CD4-positive, alpha-beta T cell treated with Interleukin-2 at 100 ng/mL for 4 hours (primary cell): ENCODE measurements around the gene CUL2.
"Not testable (repeated sequence)": the region's sequence is repeated elsewhere in the genome, so short reads cannot be mapped to it uniquely, and the experiment has no call there.

Experiments
- DNase-seq: peaks from one replicate; pipeline ENCODE4 v3.0.0-alpha.2; 2020; ENCODE audit warnings: low spot score

CUL2 gene

DNA sequence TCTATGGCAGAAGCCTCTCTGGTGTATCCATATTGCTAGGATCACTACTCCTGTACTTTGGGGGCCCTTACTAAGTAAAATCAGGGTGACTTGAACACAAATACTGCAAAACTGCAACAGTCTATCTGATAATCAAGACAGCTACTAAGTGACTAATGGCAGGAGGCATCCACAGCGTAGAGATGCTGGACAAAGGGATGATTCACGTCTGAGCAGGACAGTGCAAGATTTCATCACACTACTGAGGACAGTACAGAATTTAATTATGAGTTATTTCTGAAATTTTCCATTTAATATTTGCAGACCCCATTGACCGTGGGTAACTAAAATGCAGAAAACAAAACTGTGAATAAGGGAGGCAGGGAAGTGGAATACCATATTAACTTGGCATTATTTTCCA is 10.4 kb downstream of the CUL2 start:
- DNase-seq = no peak

- DNase-seq = no peak
Observed at GRCh38 chr10:35079265-35079664, 10.9 kb downstream of the CUL2 start.

DNA sequence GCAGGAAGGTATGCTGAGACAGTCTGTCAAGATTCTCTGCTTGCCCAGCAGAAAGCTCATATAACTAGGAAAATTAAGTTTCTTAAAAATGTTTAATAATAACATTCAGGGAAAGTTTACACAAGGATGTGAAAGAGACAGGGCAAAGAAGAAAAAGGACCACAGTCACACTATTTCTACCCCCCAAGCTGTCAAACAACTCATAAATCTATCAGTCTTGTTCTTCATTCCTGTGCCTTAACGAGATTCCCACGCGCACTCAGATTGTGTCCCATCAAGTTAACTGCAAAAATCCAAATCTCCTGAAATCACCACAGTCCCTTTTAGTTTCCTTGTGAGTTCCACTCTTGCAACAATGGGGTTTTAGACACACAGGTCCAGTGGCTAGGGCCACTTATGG is 14.9 kb downstream of the CUL2 start:
- DNase-seq = no peak

- no peak for DNase-seq
Observed at GRCh38 chr10:35074266-35074665, 15.9 kb downstream of the CUL2 start.

GRCh38 chr10:35070521-35070920 is 19.6 kb downstream of the CUL2 start:
- DNase-seq = no peak

DNA sequence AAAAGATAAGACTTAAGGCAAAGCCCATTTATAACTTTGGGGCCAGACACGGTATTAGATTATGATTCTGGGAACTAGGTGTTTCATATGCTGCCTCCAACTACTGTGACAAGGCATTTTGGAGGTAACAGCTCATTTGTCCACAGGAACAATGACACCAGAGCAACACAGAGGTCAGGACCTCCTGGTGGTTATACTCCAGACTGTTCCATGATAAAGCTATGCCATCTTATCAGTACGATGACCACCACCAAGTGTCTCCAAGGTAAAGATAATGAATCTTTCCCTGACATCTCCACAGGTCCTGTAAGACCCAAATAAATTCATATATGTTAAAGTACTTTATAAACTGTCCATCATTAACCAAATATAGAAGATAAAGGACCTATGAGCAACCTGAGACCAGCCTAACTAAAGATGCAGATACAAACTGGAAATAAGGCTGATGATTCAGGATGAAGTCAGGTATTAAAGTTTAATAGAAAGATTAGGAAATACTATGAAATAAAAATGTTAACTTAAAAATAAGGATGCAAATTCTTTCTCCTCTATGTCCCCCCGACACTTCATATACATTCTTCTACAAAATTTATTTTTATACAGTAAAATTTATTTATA is 26.2 kb downstream of the CUL2 start:
- DNase-seq = no peak

GRCh38 chr10:35059481-35059880 is 30.7 kb downstream of the CUL2 start:
- no peak for DNase-seq

DNA sequence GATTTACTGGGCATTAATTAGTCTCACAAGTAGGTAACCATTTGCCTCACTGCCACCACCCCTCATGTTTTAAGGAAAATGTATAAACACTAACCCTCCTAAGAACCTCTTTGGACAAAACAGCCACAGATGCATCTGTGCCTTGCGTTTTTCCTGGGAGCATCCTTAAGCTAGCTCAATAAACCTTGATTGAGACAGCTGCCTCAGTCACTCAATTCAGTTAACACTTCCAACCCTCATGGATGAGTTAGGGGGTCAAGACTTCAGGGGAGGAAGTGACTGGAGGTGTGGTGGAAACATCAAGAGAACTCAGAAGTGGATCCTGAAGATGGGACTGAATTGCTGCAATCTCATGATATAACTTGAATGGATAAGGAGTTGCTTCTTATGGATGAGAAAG is 31.5 kb downstream of the CUL2 start:
- DNase-seq = no peak

GRCh38 chr10:35058134-35058533 is 32.0 kb downstream of the CUL2 start:
- no peak for DNase-seq

- DNase-seq = no peak
Observed at GRCh38 chr10:35056686-35057085, 33.5 kb downstream of the CUL2 start.

- no peak for DNase-seq
Observed at GRCh38 chr10:35056133-35056532, 34.0 kb downstream of the CUL2 start.

GRCh38 chr10:35050568-35050967 is 39.6 kb downstream of the CUL2 start:
- no peak for DNase-seq

DNA sequence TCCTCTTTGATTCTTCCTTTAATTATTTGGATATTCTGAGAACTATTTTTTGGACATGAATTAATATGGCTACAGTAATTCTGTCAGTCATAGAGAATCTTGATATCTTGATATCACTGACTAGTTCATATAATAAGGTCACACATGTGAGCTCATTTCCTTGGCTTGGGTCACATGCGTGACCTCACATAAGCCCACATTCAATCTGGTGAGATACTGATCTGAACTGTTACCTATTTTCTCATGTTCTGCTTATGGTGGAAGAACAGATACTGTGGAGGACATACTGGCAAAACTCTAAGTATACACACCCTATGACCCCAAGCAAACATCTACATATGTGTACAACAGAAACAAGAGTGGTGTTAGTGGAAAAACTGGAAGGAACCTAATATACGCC is 44.1 kb downstream of the CUL2 start:
- DNase-seq = no peak

- not testable (repeated sequence) for DNase-seq
Observed at GRCh38 chr10:35045275-35045674, 44.9 kb downstream of the CUL2 start.

GRCh38 chr10:35043796-35044344 is 46.3 kb downstream of the CUL2 start:
- DNase-seq = no peak

- DNase-seq = no peak
Observed at GRCh38 chr10:35042783-35043182, 47.4 kb downstream of the CUL2 start.

GRCh38 chr10:35041502-35041879 is 48.6 kb downstream of the CUL2 start:
- no peak for DNase-seq

GRCh38 chr10:35040760-35041501 is 49.2 kb downstream of the CUL2 start:
- no peak for DNase-seq

DNA sequence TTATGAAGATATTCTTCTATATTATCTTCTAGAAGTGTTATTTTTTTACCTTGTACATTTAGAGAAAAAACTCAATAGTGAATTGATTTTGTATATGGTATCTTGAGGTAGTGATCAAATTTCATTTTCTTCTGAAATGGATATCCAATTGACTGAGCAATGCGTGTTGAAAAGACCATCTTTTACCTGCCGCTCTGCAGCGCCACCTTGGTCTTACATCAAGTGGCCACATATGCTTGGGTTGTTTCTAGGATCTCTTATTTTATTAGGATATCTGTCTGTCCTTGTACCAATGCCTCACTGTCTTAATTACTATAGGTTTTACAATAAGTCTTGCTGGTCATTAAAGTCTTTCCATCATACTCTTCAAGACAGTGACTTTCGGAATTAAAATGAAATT is 53.0 kb downstream of the CUL2 start:
- DNase-seq = no peak

- no peak for DNase-seq
Observed at GRCh38 chr10:35035606-35036005, 54.5 kb downstream of the CUL2 start.

DNA sequence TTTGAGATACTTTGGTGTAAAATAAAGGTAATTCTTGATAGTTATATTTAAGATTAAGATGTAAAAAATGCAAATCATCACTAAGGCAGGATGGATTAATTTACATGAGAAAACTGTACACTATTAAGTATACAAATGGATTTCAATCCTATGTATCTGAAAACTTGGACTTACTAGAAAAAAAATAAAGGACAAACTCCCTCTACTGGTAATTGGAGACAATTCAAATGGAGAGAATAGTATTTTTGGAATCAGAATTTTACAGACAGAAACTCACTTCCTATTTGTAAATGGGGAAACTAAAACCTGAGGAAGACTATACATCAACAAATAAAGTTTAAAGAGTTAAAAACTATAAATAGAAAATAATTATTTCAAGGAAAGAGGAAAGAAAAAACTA is 62.6 kb downstream of the CUL2 start:
- no peak for DNase-seq

GRCh38 chr10:35025916-35026315 is 64.2 kb downstream of the CUL2 start:
- DNase-seq = no peak

DNA sequence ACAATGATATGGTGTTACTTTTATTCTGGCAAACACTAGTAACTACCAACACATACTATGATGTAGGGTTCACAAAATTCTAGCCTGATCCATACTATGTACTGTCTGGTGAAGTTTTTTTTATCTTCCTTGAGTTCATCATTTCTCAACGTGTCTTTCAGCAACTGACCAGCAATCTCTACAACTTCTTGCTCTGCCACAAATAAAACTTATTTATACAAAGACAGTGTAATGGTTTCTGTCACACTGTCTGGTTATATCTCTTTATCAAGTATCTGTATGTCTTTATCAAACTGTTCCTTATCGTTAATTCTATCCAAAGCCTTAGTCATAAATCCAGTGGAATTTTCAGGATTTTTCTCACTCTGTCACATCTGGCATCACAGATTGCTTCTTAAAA is 69.7 kb downstream of the CUL2 start:
- no peak for DNase-seq
